ENCODE measurements around the gene ZNF74.
"Not testable (repeated sequence)": the region's sequence is repeated elsewhere in the genome, so short reads cannot be mapped to it uniquely, and the experiment has no call there.

Gene ZNF74

GRCh38 chr22:20393705-20394476 lies at the start of gene ZNF74:
TSS of gene ZNF74 (plus strand) at chr22:20394151. CDS start at chr22:20394629, 478 bp downstream.
- DNase-seq (ENCODE audit: low spot score): peak; percentile 88

GRCh38 chr22:20346553-20346952 lies 47.4 kb upstream of the ZNF74 start:
- not testable (repeated sequence) for DNase-seq (ENCODE audit: low spot score)

GRCh38 chr22:20352536-20352935 lies 41.4 kb upstream of the ZNF74 start:
- not testable (repeated sequence) for DNase-seq (ENCODE audit: low spot score)

- no peak for DNase-seq (ENCODE audit: low spot score)
Measured at GRCh38 chr22:20354238-20354975, 39.5 kb upstream of the ZNF74 start.

GRCh38 chr22:20355939-20356636 lies 37.9 kb upstream of the ZNF74 start:
- DNase-seq (ENCODE audit: low spot score): not testable (repeated sequence)

- DNase-seq (ENCODE audit: low spot score): not testable (repeated sequence)
Measured at GRCh38 chr22:20356906-20357305, 37.0 kb upstream of the ZNF74 start.

- not testable (repeated sequence) for DNase-seq (ENCODE audit: low spot score)
Measured at GRCh38 chr22:20357967-20358366, 36.0 kb upstream of the ZNF74 start.

- not testable (repeated sequence) for DNase-seq (ENCODE audit: low spot score)
Measured at GRCh38 chr22:20358503-20359239, 35.3 kb upstream of the ZNF74 start.

- DNase-seq (ENCODE audit: low spot score): not testable (repeated sequence)
Measured at GRCh38 chr22:20360261-20360660, 33.7 kb upstream of the ZNF74 start.

GRCh38 chr22:20360866-20361751 lies 32.8 kb upstream of the ZNF74 start:
- not testable (repeated sequence) for DNase-seq (ENCODE audit: low spot score)

- DNase-seq (ENCODE audit: low spot score): not testable (repeated sequence)
Measured at GRCh38 chr22:20361752-20362229, 32.2 kb upstream of the ZNF74 start.

GRCh38 chr22:20362403-20362802 lies 31.5 kb upstream of the ZNF74 start:
- not testable (repeated sequence) for DNase-seq (ENCODE audit: low spot score)

GRCh38 chr22:20364335-20365260 lies 29.4 kb upstream of the ZNF74 start:
- not testable (repeated sequence) for DNase-seq (ENCODE audit: low spot score)

GRCh38 chr22:20366841-20367240 lies 27.1 kb upstream of the ZNF74 start:
- not testable (repeated sequence) for DNase-seq (ENCODE audit: low spot score)

- not testable (repeated sequence) for DNase-seq (ENCODE audit: low spot score)
Measured at GRCh38 chr22:20368875-20369274, 25.1 kb upstream of the ZNF74 start.

- not testable (repeated sequence) for DNase-seq (ENCODE audit: low spot score)
Measured at GRCh38 chr22:20371687-20372086, 22.3 kb upstream of the ZNF74 start.

GRCh38 chr22:20372406-20372854 lies 21.5 kb upstream of the ZNF74 start:
- DNase-seq (ENCODE audit: low spot score): not testable (repeated sequence)

- DNase-seq (ENCODE audit: low spot score): not testable (repeated sequence)
Measured at GRCh38 chr22:20373195-20373706, 20.7 kb upstream of the ZNF74 start.

- DNase-seq (ENCODE audit: low spot score): not testable (repeated sequence)
Measured at GRCh38 chr22:20374130-20374529, 19.8 kb upstream of the ZNF74 start.
